Measurements from ENCODE around the gene FOXQ1. TPM values are rescaled to one million over a fixed set of nuclear protein-coding genes. Genes with fewer than 3 reads are reported as not detected.

The FOXQ1 gene
- total RNA-seq, 1 donor from 2014 or later: 3.4 TPM

DNA sequence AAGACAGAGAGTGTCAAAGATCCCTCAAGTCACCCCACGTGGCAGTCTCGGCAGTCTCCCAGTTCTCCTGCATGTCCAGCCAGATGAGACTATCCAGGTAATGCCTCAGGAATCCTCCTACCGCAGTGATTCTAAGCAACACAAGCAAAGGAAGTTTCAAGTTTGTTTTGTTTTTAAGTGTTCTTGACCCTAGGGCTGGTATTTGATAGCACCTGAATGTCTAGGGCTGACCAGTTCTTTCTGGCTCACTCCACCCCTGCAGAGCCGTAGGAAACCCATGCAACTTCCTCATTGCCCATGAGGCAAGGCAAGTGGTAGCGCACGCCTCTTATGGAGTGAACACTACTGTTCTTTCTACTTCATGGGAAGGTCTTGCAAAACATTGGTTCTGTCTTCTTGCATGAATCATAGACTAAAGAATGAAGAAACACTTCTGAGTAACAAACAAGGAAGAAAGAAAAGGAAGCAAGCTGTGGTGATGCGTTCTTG, 24.8 kb upstream of the FOXQ1 start:
- TF ChIP-seq, protein P1, sequence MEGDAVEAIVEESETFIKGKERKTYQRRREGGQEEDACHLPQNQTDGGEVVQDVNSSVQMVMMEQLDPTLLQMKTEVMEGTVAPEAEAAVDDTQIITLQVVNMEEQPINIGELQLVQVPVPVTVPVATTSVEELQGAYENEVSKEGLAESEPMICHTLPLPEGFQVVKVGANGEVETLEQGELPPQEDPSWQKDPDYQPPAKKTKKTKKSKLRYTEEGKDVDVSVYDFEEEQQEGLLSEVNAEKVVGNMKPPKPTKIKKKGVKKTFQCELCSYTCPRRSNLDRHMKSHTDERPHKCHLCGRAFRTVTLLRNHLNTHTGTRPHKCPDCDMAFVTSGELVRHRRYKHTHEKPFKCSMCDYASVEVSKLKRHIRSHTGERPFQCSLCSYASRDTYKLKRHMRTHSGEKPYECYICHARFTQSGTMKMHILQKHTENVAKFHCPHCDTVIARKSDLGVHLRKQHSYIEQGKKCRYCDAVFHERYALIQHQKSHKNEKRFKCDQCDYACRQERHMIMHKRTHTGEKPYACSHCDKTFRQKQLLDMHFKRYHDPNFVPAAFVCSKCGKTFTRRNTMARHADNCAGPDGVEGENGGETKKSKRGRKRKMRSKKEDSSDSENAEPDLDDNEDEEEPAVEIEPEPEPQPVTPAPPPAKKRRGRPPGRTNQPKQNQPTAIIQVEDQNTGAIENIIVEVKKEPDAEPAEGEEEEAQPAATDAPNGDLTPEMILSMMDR (IDR thresholded peaks at IDR 0.05; ENCODE audit: insufficient read depth, low read length, severe bottlenecking): no peak
- FAIRE-seq (peak; percentile 98), DNase-seq (ENCODE audit: low read depth) (peak; percentile 100)
- no peaks in the 10 kb centered on the region for H3K27me3 ChIP-seq (ENCODE audit: control insufficient read depth, insufficient read depth, low read length)
- H3K36me3 ChIP-seq (ENCODE audit: control insufficient read depth, insufficient read depth, low read length): no peaks in the 10 kb centered on the region
- H3K4me3 ChIP-seq (ENCODE audit: low read depth, low read length): no peak overlapping the region

DNA sequence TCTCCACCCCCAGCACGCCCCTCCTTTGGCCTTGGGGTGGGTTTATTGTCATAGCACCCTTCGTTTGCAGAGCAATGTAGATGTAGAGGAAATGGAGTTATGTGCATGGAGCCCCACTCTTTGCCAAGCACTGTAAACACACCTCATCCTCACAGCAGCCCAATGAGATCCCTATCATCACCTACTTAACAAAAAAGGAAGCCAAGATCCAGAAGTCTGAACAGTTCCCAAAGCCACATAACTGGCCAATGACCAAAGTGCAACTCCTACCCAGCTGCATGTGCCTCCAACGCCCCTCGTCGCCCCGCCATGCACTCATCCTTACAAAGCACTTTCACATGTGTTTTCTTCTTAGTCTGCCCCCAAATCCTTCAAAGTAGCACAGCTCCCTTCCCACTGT, 21.8 kb upstream of the FOXQ1 start:
- Histone ChIP-seq H3K27me3 (ENCODE audit: control insufficient read depth, insufficient read depth, low read length) (no peaks in the 10 kb centered on the region), H3K4me3 (ENCODE audit: low read depth, low read length) (no peak overlapping the region), H3K36me3 (ENCODE audit: control insufficient read depth, insufficient read depth, low read length) (no peaks in the 10 kb centered on the region)
- DNase-seq (ENCODE audit: low read depth) (no peak), FAIRE-seq (no peak)
- TF ChIP-seq, protein P1 (IDR thresholded peaks at IDR 0.05; ENCODE audit: insufficient read depth, low read length, severe bottlenecking): no peak

DNA sequence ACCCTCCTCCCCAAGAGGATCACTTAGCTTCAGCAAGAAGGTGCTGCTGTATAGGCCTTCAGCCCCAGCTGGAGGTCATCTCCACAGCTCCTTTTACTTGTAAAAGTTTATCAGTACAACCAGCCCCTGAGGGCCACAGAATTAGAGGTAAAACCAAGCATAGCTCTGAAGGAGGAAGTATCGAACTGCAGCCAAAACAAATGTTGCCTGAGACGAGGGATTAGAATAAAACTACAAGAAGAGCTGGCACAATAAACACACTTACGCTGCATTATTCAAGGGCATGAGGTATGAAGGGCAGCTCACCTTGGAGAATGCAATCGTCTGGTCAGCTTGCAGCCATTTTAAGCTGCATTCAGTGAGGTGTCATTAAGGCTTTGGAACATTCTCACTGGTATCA, 21.1 kb upstream of the FOXQ1 start:
- FAIRE-seq: no peak
- no peak overlapping the region for H3K4me3 ChIP-seq (ENCODE audit: low read depth, low read length)
- no peaks in the 10 kb centered on the region for H3K36me3 ChIP-seq (ENCODE audit: control insufficient read depth, insufficient read depth, low read length)
- H3K27me3 ChIP-seq (ENCODE audit: control insufficient read depth, insufficient read depth, low read length): no peaks in the 10 kb centered on the region
- no peak for DNase-seq (ENCODE audit: low read depth)
- TF ChIP-seq, protein P1 (IDR thresholded peaks at IDR 0.05; ENCODE audit: insufficient read depth, low read length, severe bottlenecking): no peak

DNA sequence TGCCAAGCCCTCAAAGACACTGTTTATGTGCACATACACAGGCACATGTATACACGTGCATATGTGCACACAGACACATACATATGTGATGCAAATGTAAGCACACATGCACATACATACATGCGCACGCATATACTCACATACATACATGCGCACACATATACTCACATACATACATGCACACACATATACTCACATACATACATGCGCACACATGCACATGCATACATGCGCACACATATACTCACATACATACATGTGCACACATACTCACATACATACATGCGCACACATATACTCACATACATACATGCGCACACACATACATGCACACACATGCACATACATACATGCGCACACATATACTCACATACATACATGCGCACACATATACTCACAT, 20.5 kb upstream of the FOXQ1 start:
- TF ChIP-seq, protein P1 (IDR thresholded peaks at IDR 0.05; ENCODE audit: insufficient read depth, low read length, severe bottlenecking): no peak
- H3K36me3 ChIP-seq (ENCODE audit: control insufficient read depth, insufficient read depth, low read length): no peaks in the 10 kb centered on the region
- no peak for FAIRE-seq
- H3K27me3 ChIP-seq (ENCODE audit: control insufficient read depth, insufficient read depth, low read length): no peaks in the 10 kb centered on the region
- no peak overlapping the region for H3K4me3 ChIP-seq (ENCODE audit: low read depth, low read length)
- no peak for DNase-seq (ENCODE audit: low read depth)

DNA sequence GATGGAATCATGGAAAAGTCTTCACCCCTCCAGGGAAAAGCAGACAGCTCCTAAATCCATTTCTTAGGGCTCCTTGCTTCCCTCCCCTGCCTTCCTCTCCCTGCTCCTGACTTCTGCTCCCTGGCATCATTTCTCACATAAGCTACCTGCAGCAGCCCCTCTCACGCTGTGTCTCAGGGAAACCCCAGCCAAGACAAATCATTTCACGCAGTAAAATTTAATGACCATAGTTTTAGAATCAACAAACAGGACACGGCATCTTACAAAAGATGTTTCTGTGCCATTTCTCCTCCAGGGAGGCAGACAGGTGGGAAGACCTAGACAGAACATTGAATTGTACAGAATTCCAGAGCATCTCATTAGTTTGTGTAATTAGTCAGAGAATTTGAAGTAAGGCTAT, 16.5 kb upstream of the FOXQ1 start:
- H3K4me3 ChIP-seq (ENCODE audit: low read depth, low read length): no peak overlapping the region
- DNase-seq (ENCODE audit: low read depth): no peak
- H3K27me3 ChIP-seq (ENCODE audit: control insufficient read depth, insufficient read depth, low read length): no peaks in the 10 kb centered on the region
- TF ChIP-seq, protein P1 (IDR thresholded peaks at IDR 0.05; ENCODE audit: insufficient read depth, low read length, severe bottlenecking): no peak
- FAIRE-seq: no peak
- no peaks in the 10 kb centered on the region for H3K36me3 ChIP-seq (ENCODE audit: control insufficient read depth, insufficient read depth, low read length)

DNA sequence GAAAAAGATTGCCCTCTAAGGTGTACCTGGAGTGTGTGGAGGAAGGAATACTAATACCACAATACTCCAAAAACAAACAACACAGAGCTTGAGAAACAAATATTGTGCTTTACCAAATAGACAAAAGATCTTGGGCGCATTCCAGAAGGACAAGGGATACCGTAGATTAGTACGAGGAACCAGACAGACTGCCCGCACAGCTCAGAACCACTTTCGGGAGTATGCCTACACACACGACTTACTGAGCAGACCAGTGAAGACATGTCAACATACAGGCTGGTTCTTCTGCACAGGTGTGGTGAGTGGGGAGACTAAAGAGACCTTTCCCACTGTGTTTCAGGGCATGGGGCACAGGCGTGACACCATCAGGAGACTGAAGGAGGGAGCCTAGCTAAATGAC, 15.8 kb upstream of the FOXQ1 start:
- FAIRE-seq: peak; percentile 60
- peak; percentile 70 for DNase-seq (ENCODE audit: low read depth)
- TF ChIP-seq, protein P1 (IDR thresholded peaks at IDR 0.05; ENCODE audit: insufficient read depth, low read length, severe bottlenecking): no peak

More for the DNA sequence above, 15.8 kb upstream of the FOXQ1 start:
- Histone ChIP-seq H3K27me3 (ENCODE audit: control insufficient read depth, insufficient read depth, low read length) (no peaks in the 10 kb centered on the region), H3K4me3 (ENCODE audit: low read depth, low read length) (no peak overlapping the region), H3K36me3 (ENCODE audit: control insufficient read depth, insufficient read depth, low read length) (no peaks in the 10 kb centered on the region)
